ENCODE measurements around the gene MDK. TPM values are rescaled to one million over a fixed set of nuclear protein-coding genes. Genes with fewer than 3 reads are reported as not detected.

Gene MDK, protein sequence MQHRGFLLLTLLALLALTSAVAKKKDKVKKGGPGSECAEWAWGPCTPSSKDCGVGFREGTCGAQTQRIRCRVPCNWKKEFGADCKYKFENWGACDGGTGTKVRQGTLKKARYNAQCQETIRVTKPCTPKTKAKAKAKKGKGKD
- 11.3 and 33.0 TPM in 2 replicates for total RNA-seq

DNA sequence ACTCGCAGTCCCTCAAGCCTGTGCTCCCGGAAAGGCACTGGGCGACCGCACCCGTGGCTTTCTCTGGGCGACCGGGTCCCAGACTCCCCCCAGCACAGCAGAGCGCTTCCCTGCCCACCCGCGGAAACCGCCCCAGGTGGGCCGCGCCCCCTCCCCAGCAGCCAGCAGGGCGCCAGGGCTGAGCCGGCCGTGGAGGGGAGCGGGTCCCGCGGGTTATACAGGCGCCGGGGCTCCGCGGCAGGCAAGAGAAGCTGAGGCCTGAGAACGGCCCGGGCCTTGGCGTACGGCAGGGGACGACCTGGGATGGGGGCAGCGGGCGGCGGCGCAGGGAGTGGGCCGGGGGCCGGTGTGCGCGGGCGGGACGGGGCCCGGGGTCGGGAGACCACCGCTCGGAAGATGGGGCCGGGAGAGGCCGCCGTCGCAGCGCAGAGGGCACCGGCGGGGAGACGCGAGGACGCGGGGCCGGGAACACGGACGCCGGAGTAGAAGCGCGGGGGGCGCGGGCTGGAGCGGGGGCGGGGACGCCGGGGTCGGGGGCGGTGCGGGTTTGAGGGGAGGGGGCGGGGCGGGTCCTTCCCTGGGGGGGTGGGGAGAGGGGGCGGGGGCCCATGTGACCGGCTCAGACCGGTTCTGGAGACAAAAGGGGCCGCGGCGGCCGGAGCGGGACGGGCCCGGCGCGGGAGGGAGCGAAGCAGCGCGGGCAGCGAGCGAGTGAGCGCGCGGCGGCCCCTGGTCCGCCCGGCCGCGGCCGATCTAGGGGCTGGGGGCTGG, at the start of gene MDK:
Gene MDK, plus strand, starts transcription at position 622 of the 771 bp plus-strand sequence. CDS start 389 bp downstream, outside the sequence.

DNA sequence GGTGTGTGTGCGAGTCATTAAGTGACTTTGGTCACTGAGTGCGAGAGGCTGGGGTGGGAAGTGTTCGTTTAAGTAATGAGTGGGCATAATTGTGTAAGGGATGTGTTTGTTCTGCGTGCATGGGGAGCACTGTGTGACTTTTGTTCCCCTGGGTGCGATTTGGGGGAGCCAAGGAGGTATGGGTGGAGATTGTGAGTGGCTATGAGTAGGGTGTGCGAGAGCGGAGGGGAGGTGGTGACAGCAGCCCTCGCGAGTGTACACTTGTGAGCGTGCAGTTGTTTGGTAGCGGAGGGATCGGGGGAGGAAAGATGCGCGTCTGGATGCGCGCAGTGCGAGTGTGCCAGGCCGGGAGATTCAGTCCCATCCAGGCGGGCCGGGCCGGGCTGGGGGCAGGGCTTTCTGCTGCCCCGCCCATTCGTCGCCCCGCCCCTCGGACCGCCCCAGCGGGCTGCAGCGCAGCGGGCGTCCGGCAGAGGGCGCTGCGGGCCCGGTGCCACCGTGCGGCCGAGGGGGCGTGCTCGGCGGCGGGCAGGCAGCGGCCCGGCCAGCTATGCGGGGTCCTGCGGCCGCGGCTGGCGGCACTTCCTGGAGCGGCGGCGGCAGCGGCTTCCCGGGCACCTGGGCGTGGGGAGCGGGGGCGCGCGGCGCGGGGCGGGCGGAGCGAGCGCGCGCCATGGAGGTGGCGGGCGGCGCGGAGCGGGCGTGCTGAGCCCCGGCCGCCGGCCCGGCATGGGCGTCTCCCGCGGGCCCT, 34.4 kb upstream of the MDK start, which contains the start of gene DGKZ:
Gene DGKZ, plus strand, starts transcription at position 578 of the 751 bp plus-strand sequence. CDS start 197 bp downstream, outside the sequence.

GRCh38 chr11:46391578-46392420, 10.3 kb downstream of the MDK start, which contains the start of gene CHRM4:
Gene CHRM4, minus strand, starts transcription at chr11:46391776. Its CDS starts 5,219 bp downstream, at chr11:46386557.

Other genes starting within 250 kb of the MDK start
- gene CREB3L1, start 104.0 kb upstream of the MDK start, total RNA-seq = 1.5 TPM in 1 of 2 replicates, not detected in the other
- gene DGKZ, start 34.2 kb upstream of the MDK start, total RNA-seq = 39.0 and 78.5 TPM in 2 replicates
- under 0.01 TPM in 1 of 2 replicates, not detected in the other for gene CHRM4, start 10.1 kb downstream of the MDK start, total RNA-seq
- 10.6 and 25.9 TPM in 2 replicates for gene AMBRA1, start 212.4 kb downstream of the MDK start, total RNA-seq
- 9.6 and 14.0 TPM in 2 replicates for gene HARBI1, start 235.6 kb downstream of the MDK start, total RNA-seq
- gene ATG13, start 235.9 kb downstream of the MDK start, total RNA-seq = 54.7 and 75.3 TPM in 2 replicates

Measured in nasal cavity respiratory epithelium epithelial cell of viscerocranial mucosa (primary cell).